Mammary epithelial cell (primary cell): ENCODE data around the gene F5.

ENCODE experiments used
- EZH2 ChIP-seq: IDR thresholded peaks from 2 replicates; pipeline ENCODE4 v1.6.1; 2012; ENCODE audit warnings: low read length, inconsistent platforms, borderline replicate concordance
- TF ChIP-seq, protein P1 (sequence below), 2 donors: IDR thresholded peaks in 1 of 2; conservative IDR thresholded peaks in 1 of 2; 2 replicates each; pipeline ENCODE4 v1.5.1; 2011 to 2012; ENCODE audit warnings: inconsistent platforms in 2 of 2, low read length in 2 of 2, mild to moderate bottlenecking in 2 of 2, control low read depth in 1 of 2, low read depth in 1 of 2; ENCODE audit not compliant: insufficient read depth in 1 of 2; ENCODE audit errors: extremely low read depth in 1 of 2

DNA sequence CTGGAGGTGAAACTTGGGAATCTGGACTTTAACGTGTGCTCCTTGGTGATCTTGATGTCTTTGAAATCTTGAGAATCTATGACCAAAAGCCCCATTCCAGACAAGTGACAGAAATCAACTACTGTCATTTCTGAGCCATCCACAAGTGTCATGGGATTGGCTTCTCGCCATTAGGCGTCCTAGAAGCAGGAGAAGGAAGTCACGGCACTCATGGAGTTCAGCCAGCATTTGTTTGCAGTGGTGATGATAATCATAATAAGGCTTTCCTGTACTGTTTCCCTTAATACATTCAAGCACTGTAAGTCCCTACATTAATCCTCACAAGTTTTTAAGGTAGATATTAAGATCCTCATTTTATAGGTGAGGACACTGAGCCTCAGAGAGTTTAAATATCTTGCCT is 11.9 kb downstream of the F5 start:
- TF ChIP-seq, protein P1, sequence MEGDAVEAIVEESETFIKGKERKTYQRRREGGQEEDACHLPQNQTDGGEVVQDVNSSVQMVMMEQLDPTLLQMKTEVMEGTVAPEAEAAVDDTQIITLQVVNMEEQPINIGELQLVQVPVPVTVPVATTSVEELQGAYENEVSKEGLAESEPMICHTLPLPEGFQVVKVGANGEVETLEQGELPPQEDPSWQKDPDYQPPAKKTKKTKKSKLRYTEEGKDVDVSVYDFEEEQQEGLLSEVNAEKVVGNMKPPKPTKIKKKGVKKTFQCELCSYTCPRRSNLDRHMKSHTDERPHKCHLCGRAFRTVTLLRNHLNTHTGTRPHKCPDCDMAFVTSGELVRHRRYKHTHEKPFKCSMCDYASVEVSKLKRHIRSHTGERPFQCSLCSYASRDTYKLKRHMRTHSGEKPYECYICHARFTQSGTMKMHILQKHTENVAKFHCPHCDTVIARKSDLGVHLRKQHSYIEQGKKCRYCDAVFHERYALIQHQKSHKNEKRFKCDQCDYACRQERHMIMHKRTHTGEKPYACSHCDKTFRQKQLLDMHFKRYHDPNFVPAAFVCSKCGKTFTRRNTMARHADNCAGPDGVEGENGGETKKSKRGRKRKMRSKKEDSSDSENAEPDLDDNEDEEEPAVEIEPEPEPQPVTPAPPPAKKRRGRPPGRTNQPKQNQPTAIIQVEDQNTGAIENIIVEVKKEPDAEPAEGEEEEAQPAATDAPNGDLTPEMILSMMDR (conservative IDR thresholded peaks at IDR 0.05 in 1 of 2, IDR thresholded peaks at IDR 0.05 in 1 of 2; ENCODE audit: extremely low read depth in 1 of 2, insufficient read depth in 1 of 2, low read depth in 1 of 2, low read length in 2 of 2) = no peak
- TF ChIP-seq EZH2 = no peak
